PC-9 (cell line): ENCODE data around the gene MB21D2.

Experiments
- CTCF ChIP-seq: fragments of 200-600 bp; sonication (generic); conservative IDR thresholded peaks from 2 replicates; pipeline ENCODE4 v1.6.1; 2017; ENCODE audit warnings: mixed run types, antibody characterized with exemption, mild to moderate bottlenecking, moderate library complexity
- EZH2 ChIP-seq: fragments of 200-600 bp; sonication (generic); IDR thresholded peaks from 2 replicates; pipeline ENCODE4 v1.8.0; 2017; ENCODE audit warnings: antibody characterized with exemption, low read depth

GRCh38 chr3:192835818-192836815, 81.5 kb downstream of the MB21D2 start:
- TF ChIP-seq CTCF: no peak
- TF ChIP-seq EZH2: no peak
